Pancreas (tissue), 10 donors: Measurements from ENCODE around the gene CARD6. TPM values are rescaled to one million over a fixed set of nuclear protein-coding genes. Genes with fewer than 3 reads are reported as not detected.

Experiments used
- ATAC-seq, 4 donors: fragments of 200-7000 bp; cut with Tn5 transposase; one replicate each; pipeline versions ENCODE4 v1.8.0 to v1.9.1; 2020; ENCODE audit warnings: mild to moderate bottlenecking in 4 of 4, moderate library complexity in 4 of 4
- DNase-seq, 6 donors: peaks; one replicate each; pipeline ENCODE4 v3.0.0-alpha.2; 2020
- FAIRE-seq: peaks from 2 replicates; lab custom pipeline; 2012; peaks lifted over from hg19 to GRCh38; lab: Jason Lieb, UNC
- H3K27ac ChIP-seq, 4 donors: fragments of 200-600 bp; sonication (generic); 1 replicate in 3 of 4; 2 replicates in 1 of 4; pipeline versions ENCODE4 v1.5.0 to v1.8.0; 2020
- H3K27me3 ChIP-seq, 4 donors: fragments of 200-600 bp; one replicate each; pipeline ENCODE4 v1.8.0; 2021
- H3K36me3 ChIP-seq, 3 donors: fragments of 200-600 bp; sonication (generic) in 1 of 3; one replicate each; pipeline versions ENCODE4 v1.5.0 to v1.8.0; 2020 to 2021
- H3K4me1 ChIP-seq, 3 donors: fragments of 200-600 bp; one replicate each; pipeline ENCODE4 v1.8.0; 2021
- H3K4me3 ChIP-seq, 4 donors: fragments of 200-600 bp; sonication (generic) in 2 of 4; one replicate each; pipeline versions ENCODE4 v1.5.0 to v1.8.0; 2020 to 2021
- H3K9me3 ChIP-seq, 4 donors: fragments of 200-600 bp; one replicate each; pipeline ENCODE4 v1.8.0; 2021
- WGBS, 2 donors: extraction: QIAGEN DNeasy Blood & Tissue Kit; methylation state at CpG; one replicate each; pipeline ENCODE4 v1.1.7; 2013; 5-methylcytosine and 5-hydroxymethylcytosine counted together
- intact Hi-C, 3 donors: fragments of 100-400 bp; cut with DNase I; formaldehyde crosslinking; loops; one replicate each; pipeline versions ENCODE4 v1.11.1 to v1.14.2; 2022
- polyA plus RNA-seq, 2 donors: library from polyadenylated mRNA; stranded (reverse); fragments of 200-250 nt; gene quantifications; one replicate each; pipeline ENCODE4 v1.2.3, GENCODE V29; 2013
- total RNA-seq, 6 donors: library from RNA; stranded (reverse); fragmentation: NEBNext Ultra II Directional in 4 of 6; extraction: Animal tissue kit (Norgen Biotek cat#: 25700) in 4 of 6; gene quantifications; one replicate each; pipeline versions ENCODE4 v1.2.1 to v1.2.4, GENCODE V29; 2021 to 2023
- TF ChIP-seq, protein P1 (sequence below), 4 donors: fragments of 200-600 bp; sonication (generic) in 3 of 4; IDR thresholded peaks; one replicate each; pipeline versions ENCODE4 v1.5.0 to v1.8.0; 2021; ENCODE audit warnings: antibody characterized with exemption in 4 of 4
- donor health status: healthy with polysubstance abuse.
- donor health status: DM: no; HTN: no; CAD: no; lungs with moderate emphysema.
- donor health status: DM: no; HTN: no; CAD: no.
- donor health status: control.
- donor health status: control.
- donor health status: Bipolar disorder and iron deficiency.
- donor health status: DM: yes; HTN: yes; CAD: no.
- donor health status: DM: no; HTN: no; CAD: no.
- donor health status: DM: no; HTN: no; CAD: no.
- donor health status: DM: yes; HTN: yes; CAD: no.

CARD6 gene
- total and polyA plus RNA-seq, 8 donors = 1.7 to 8.0 (median 2.6) TPM

DNA sequence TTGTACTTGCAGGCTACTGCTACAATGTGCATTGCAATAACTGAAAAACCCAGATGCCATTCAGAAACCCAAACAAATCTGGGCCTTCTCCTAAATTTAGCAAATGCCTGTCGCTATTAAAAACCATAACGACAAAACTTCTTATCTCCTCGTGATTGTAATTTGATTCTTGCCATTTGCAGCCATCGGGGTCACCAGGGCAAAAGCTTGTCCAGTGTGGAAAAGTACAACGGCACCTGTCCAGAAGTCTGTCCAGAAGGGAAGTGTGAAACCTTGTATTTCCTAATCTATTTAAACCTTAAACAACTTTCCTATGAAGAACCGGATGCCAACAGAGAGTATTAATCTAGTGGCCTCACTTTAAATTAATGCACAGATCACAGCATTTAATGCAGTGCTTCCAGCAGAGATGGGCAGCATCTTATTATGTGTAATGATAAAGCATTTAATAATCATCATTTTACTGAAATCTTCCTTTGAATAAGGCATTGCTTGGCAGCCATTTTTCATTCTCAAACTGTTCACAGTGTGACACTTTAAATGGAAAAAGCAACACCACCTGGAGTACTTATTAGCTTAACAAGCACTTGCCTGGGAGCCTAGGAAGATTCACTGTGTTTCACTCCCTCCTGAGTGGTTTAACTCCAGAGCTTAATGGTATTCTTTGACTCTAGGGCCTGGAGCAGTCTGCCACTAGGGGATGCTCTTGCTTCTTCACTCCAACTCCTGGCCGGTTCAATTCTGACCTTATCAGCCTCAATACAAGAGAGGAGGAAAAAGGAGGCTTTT is 63.2 kb downstream of the CARD6 start:
- intact Hi-C loops = loop anchor here in 1 of 3 donors (10.0 kb wide), 1 partner anchor 620 kb away; no protein-coding TSS in a partner anchor
- ATAC-seq (peak; percentile 90 to 97 (median 96)), FAIRE-seq (no peak), DNase-seq (peak in 4 of 6 donors; percentile 26 to 75 (median 60))
- no peaks in the 10 kb centered on the region for H3K27me3 ChIP-seq
- peaks cover 9 to 11% (median 10%) of the 10 kb centered on the region in 3 donors for H3K4me1 ChIP-seq
- H3K27ac ChIP-seq = peak overlapping the region in 2 of 4 donors; percentile 23 to 37
- WGBS, 2 donors = 14 to 17% methylated on average over 7 of the region's 7 CpGs
- TF ChIP-seq, protein P1, sequence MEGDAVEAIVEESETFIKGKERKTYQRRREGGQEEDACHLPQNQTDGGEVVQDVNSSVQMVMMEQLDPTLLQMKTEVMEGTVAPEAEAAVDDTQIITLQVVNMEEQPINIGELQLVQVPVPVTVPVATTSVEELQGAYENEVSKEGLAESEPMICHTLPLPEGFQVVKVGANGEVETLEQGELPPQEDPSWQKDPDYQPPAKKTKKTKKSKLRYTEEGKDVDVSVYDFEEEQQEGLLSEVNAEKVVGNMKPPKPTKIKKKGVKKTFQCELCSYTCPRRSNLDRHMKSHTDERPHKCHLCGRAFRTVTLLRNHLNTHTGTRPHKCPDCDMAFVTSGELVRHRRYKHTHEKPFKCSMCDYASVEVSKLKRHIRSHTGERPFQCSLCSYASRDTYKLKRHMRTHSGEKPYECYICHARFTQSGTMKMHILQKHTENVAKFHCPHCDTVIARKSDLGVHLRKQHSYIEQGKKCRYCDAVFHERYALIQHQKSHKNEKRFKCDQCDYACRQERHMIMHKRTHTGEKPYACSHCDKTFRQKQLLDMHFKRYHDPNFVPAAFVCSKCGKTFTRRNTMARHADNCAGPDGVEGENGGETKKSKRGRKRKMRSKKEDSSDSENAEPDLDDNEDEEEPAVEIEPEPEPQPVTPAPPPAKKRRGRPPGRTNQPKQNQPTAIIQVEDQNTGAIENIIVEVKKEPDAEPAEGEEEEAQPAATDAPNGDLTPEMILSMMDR (IDR thresholded peaks at IDR 0.05) = peak; percentile 44 to 92 (median 82)
- H3K36me3 ChIP-seq = no peaks in the 10 kb centered on the region
- no peaks in the 10 kb centered on the region for H3K9me3 ChIP-seq
- H3K4me3 ChIP-seq = no peak overlapping the region

DNA sequence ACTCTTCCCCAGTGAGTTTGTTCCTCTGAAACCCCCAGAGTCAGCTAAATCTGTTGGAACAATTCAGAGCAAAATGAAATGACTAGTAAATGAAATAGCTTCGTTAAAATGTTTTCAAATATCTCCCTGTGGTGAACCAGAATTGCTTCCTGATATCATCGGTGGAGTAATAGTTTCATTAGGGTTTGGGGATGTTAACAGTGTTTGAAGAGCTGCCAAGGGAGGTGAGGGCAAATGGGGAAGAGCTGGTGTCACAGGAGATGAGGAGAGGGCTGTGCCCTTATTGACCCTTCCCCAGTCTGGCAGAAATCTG is 63.8 kb downstream of the CARD6 start:
- intact Hi-C loops = loop anchor here in 1 of 3 donors (10.0 kb wide), 1 partner anchor 620 kb away; no protein-coding TSS in a partner anchor
- TF ChIP-seq, protein P1 (IDR thresholded peaks at IDR 0.05) = no peak

DNA sequence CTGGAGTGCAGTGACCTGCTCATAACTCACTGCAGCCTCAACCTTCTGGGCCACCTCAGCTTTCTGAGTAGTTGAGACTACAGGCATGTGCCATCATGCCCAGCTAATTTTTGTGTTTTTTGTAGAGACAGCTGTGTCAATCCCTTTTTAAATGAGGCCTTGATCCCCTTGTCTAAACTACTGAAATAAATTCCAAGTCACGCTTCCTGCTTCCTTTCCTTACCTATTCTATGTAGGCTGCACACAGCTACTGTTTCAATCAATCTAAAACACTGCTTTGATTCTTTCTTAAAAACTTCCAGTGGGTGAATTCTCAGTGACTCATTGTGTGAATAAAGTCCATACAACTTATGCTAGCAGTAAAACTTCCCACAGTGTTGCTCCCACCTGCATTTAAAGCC is 65.2 kb downstream of the CARD6 start:
- 84 to 94% methylated on average over 1 of the region's 1 CpG for WGBS, 2 donors
- TF ChIP-seq, protein P1 (IDR thresholded peaks at IDR 0.05) = no peak
- Histone ChIP-seq H3K4me3 (no peak overlapping the region), H3K9me3 (no peaks in the 10 kb centered on the region), H3K27ac (no peak overlapping the region), H3K27me3 (no peaks in the 10 kb centered on the region), H3K4me1 (peaks cover 9 to 11% (median 10%) of the 10 kb centered on the region in 3 donors), H3K36me3 (no peaks in the 10 kb centered on the region)
- DNase-seq = no peak
- no peak for ATAC-seq
- FAIRE-seq = no peak
- intact Hi-C loops = loop anchor here in 1 of 3 donors (10.0 kb wide), 1 partner anchor 618 kb away; no protein-coding TSS in a partner anchor

More for the DNA sequence above, 63.8 kb downstream of the CARD6 start:
- 31 to 39% methylated on average over 2 of the region's 2 CpGs for WGBS, 2 donors
- no peaks in the 10 kb centered on the region for H3K36me3 ChIP-seq
- no peaks in the 10 kb centered on the region for H3K9me3 ChIP-seq
- H3K4me1 ChIP-seq = peaks cover 9 to 11% (median 10%) of the 10 kb centered on the region in 3 donors
- FAIRE-seq = no peak
- DNase-seq = no peak
- peak in 1 of 4 donors; percentile 9 for ATAC-seq
- H3K27ac ChIP-seq = peak overlapping the region in 1 of 4 donors; percentile 15
- H3K4me3 ChIP-seq = no peak overlapping the region
- no peaks in the 10 kb centered on the region for H3K27me3 ChIP-seq

DNA sequence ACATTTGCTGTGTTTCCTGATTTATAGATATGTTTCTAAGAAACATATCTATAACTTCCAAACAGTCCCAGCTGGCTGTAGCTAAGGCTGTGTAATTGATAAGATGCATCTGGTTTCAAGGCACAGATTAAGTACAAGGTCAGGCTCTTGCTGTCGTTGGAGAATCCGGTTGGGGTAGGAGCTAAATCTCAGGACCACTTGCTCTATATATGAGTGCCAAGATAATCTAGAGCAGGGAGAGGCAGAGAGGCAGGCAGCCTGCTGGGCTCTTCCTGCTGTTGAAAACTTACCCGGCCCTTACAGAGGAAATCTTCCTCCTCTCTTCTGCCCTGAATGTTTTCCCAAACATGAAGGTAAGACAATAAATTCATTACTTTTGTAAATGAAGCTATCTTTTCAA is 68.1 kb downstream of the CARD6 start, which contains the start of gene C7:
Gene C7, plus strand, starts transcription at position 234 of the 400 bp plus-strand sequence. Its CDS starts 114 bp downstream, at position 348.
- Histone ChIP-seq H3K36me3 (no peaks in the 10 kb centered on the region), H3K4me1 (peaks cover 7 to 9% (median 8%) of the 10 kb centered on the region in 3 donors), H3K9me3 (no peaks in the 10 kb centered on the region), H3K4me3 (peak within 1 kb of the TSS in 1 of 4 donors; percentile 5), H3K27ac (peak within 1 kb of the TSS in 2 of 4 donors; percentile 8 to 14), H3K27me3 (no peaks in the 10 kb centered on the region)
- DNase-seq (no peak), ATAC-seq (peak; percentile 28 to 53 (median 46)), FAIRE-seq (no peak)
- TF ChIP-seq, protein P1 (IDR thresholded peaks at IDR 0.05) = no peak
- WGBS, 2 donors = 2 to 8% methylated on average over 3 of the region's 3 CpGs
- intact Hi-C loops = loop anchor here in 1 of 3 donors (10.0 kb wide), 1 partner anchor 616 kb away; no protein-coding TSS in a partner anchor
